Endothelial cell of umbilical vein (primary cell): ENCODE results near the gene PPME1. TPM values are rescaled to one million over a fixed set of nuclear protein-coding genes. Genes with fewer than 3 reads are reported as not detected.

Experiments
- BruUV-seq: library from RNA; stranded (reverse); fragments of 400-500 nt; replicated peaks from 2 replicates; lab custom pipeline; 2021; lab: Mats Ljungman, UMichigan
- CTCF ChIA-PET: fragments of 300-600, 350-600 bp; sonication (Branson Sonifier 250); formaldehyde crosslinking; loops from one replicate; lab custom pipeline; 2021; ENCODE audit warnings: antibody characterized with exemption, inconsistent platforms; lab: Charles Lee
- POLR2A ChIA-PET: fragments of 300-600, 350-600 bp; sonication (Branson Sonifier 250); formaldehyde crosslinking; loops from one replicate; lab custom pipeline; 2021; ENCODE audit warnings: antibody characterized with exemption, inconsistent platforms; lab: Charles Lee
- DNase-seq: peaks from one replicate; pipeline ENCODE4 v3.0.0-alpha.2; 2011; ENCODE audit warnings: low read depth, low spot score
- FAIRE-seq: peaks from 2 replicates; lab custom pipeline; 2011; peaks lifted over from hg19 to GRCh38; lab: Jason Lieb, UNC
- H2AFZ ChIP-seq: 2 replicates; pipeline ENCODE4 v1.6.0; 2012; ENCODE audit warnings: low read depth, low read length, control low read depth, inconsistent platforms
- H3K27ac ChIP-seq: 2 replicates; pipeline ENCODE4 v1.5.1; 2011; ENCODE audit warnings: low read depth, mild to moderate bottlenecking, control low read depth, low read length, moderate library complexity; ENCODE audit not compliant: insufficient read depth
- H3K27me3 ChIP-seq, 2 experiments: 2 replicates each; pipeline versions ENCODE4 v1.6.0 to v1.6.1; 2011; ENCODE audit warnings: low read length in 2 of 2, mixed read lengths in 1 of 2; ENCODE audit not compliant: control insufficient read depth in 2 of 2, insufficient read depth in 2 of 2
- H3K36me3 ChIP-seq, 2 experiments: 2 replicates in 1 of 2; 3 replicates in 1 of 2; pipeline ENCODE4 v1.5.1; 2011; ENCODE audit warnings: low read length in 2 of 2, mild to moderate bottlenecking in 1 of 2, moderate library complexity in 1 of 2; ENCODE audit not compliant: control insufficient read depth in 2 of 2, insufficient read depth in 2 of 2; ENCODE audit errors: extremely low read depth in 1 of 2
- H3K4me1 ChIP-seq: 3 replicates; pipeline ENCODE4 v1.5.1; 2011; ENCODE audit warnings: mild to moderate bottlenecking, low read length; ENCODE audit not compliant: control insufficient read depth, insufficient read depth; ENCODE audit errors: extremely low read depth
- H3K4me2 ChIP-seq: 2 replicates; pipeline ENCODE4 v1.6.1; 2011; ENCODE audit warnings: low read length, control low read depth, mixed read lengths; ENCODE audit not compliant: insufficient read depth
- H3K4me3 ChIP-seq, 3 experiments: fragments of 200-600 bp in 1 of 3; sonication (generic), shearing (Covaris generic) in 1 of 3; replicated peaks in 1 of 3; 2 replicates each; pipeline ENCODE4 v1.5.1; 2011 to 2016; ENCODE audit warnings: control low read depth in 3 of 3, low read length in 3 of 3, mild to moderate bottlenecking in 2 of 3, inconsistent platforms in 1 of 3, low read depth in 1 of 3, moderate library complexity in 1 of 3; ENCODE audit not compliant: insufficient read depth in 1 of 3
- H3K79me2 ChIP-seq: 2 replicates; pipeline ENCODE4 v1.6.0; 2012; ENCODE audit warnings: low read length, inconsistent platforms; ENCODE audit not compliant: control insufficient read depth, insufficient read depth
- H3K9ac ChIP-seq: replicated peaks from 2 replicates; pipeline ENCODE3; 2011; ENCODE audit warnings: low read length, control low read depth; ENCODE audit not compliant: insufficient read depth; ENCODE audit errors: extremely low read depth
- H3K9me1 ChIP-seq: replicated peaks from 3 replicates; pipeline ENCODE4 v1.6.0; 2011; ENCODE audit warnings: mild to moderate bottlenecking, low read length; ENCODE audit not compliant: control insufficient read depth, insufficient read depth; ENCODE audit errors: extremely low read depth
- H3K9me3 ChIP-seq: replicated peaks from 2 replicates; pipeline ENCODE4 v1.5.1; 2012; ENCODE audit warnings: low read length, inconsistent platforms; ENCODE audit not compliant: control insufficient read depth, insufficient read depth
- H4K20me1 ChIP-seq: replicated peaks from 2 replicates; pipeline ENCODE3; 2011; ENCODE audit warnings: mild to moderate bottlenecking, low read length; ENCODE audit not compliant: control insufficient read depth, insufficient read depth; ENCODE audit errors: extremely low read depth
- EZH2 ChIP-seq: IDR thresholded peaks from 2 replicates; pipeline ENCODE4 v1.6.1; 2012; ENCODE audit warnings: borderline replicate concordance, low read depth, mild to moderate bottlenecking, moderate library complexity, low read length, inconsistent platforms; ENCODE audit not compliant: severe bottlenecking
- FOS ChIP-seq: IDR thresholded peaks from 2 replicates; pipeline ENCODE4 v1.6.1; 2011; ENCODE audit warnings: mild to moderate bottlenecking, low read length, moderate library complexity, borderline replicate concordance; ENCODE audit not compliant: insufficient read depth
- GATA2 ChIP-seq: IDR thresholded peaks from 2 replicates; pipeline ENCODE4 v1.7.0; 2011; ENCODE audit warnings: low read depth, mild to moderate bottlenecking, moderate library complexity, mixed read lengths, low read length; ENCODE audit not compliant: insufficient read length, insufficient read depth
- JUN ChIP-seq: IDR thresholded peaks from 2 replicates; pipeline ENCODE4 v1.6.1; 2011; ENCODE audit warnings: borderline replicate concordance, low read depth; ENCODE audit not compliant: insufficient read length, insufficient read depth
- MYC ChIP-seq: IDR thresholded peaks from one replicate; pipeline ENCODE4 v1.6.1; 2011; ENCODE audit warnings: mild to moderate bottlenecking, low read depth, low read length
- POLR2A ChIP-seq: IDR thresholded peaks from 2 replicates; pipeline ENCODE4 v1.6.1; 2012; ENCODE audit warnings: low read depth, mild to moderate bottlenecking, control low read depth, low read length
- POLR2AphosphoS5 ChIP-seq: IDR thresholded peaks from 2 replicates; pipeline ENCODE4 v1.6.1; 2012; ENCODE audit warnings: low read depth, mild to moderate bottlenecking, control low read depth, low read length, moderate library complexity; ENCODE audit not compliant: insufficient read depth
- dilution Hi-C: fragments of 300-500 bp; cut with MboI; formaldehyde crosslinking; loops from one replicate; pipeline ENCODE4 v1.15.0; 2019; ENCODE audit warnings: low sequenced_read_pairs; ENCODE audit not compliant: extremely low pct_ligation_motif_present
- intact Hi-C: fragments of 100-400 bp; cut with micrococcal nuclease; formaldehyde crosslinking; loops from one replicate; pipeline ENCODE4 v1.10.0; 2022
- polyA plus RNA-seq, 4 experiments: library from polyadenylated mRNA; depleted of rRNA in 3 of 4; stranded (reverse) in 3 of 4; unstranded in 1 of 4; fragments of >200 nt; gene quantifications; 2 replicates each; pipeline versions ENCODE4 v1.2.1 to v1.2.3, GENCODE V29; 2011 to 2012; ENCODE audit warnings: missing spikeins in 1 of 4
- total RNA-seq: library from RNA; stranded (reverse); gene quantifications from 2 replicates; pipeline ENCODE4 v1.2.3, GENCODE V29; 2021
- TF ChIP-seq, protein P1 (sequence below): IDR thresholded peaks from 2 replicates; pipeline ENCODE4 v1.6.1; 2011; ENCODE audit not compliant: insufficient read depth, insufficient read length
- TF ChIP-seq, protein P2 (sequence below), 2 donors: IDR thresholded peaks; 1 replicate in 1 of 2; 2 replicates in 1 of 2; pipeline ENCODE4 v1.5.1; 2011; ENCODE audit warnings: low read length in 2 of 2, mild to moderate bottlenecking in 2 of 2, moderate library complexity in 2 of 2, control low read depth in 1 of 2, inconsistent platforms in 1 of 2, low read depth in 1 of 2; ENCODE audit not compliant: insufficient read depth in 1 of 2; ENCODE audit errors: extremely low read depth in 1 of 2

Gene PPME1
- total and polyA plus RNA-seq, 2 donors (not counting 3 experiments of a cell fraction or from before 2014, with no cell fraction given), result 37.2 to 49.9 TPM

DNA sequence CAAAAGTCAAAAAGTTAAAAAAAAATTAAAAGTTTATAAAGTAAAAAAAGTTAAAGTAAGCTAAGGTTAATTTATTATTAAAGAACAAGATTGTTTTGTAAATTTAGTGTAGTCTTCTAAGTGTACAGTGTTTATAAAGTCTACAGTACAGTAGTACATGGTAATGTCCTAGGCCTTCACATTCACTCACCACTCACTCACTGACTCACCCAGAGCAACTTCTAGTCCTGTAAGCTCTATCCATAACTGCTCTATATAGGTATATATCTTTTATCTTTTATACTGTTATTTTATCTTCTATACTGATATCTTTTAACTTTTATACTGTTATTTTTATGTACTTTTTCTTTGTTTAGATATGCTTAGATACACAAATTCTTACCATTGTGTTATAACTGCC, 11.4 kb upstream of the PPME1 start:
- BruUV-seq, result no TSS peak
- no peak overlapping the region for H2AFZ ChIP-seq
- ChIA-PET CTCF (interaction anchor here (0.6 kb wide), 1 partner anchor 696 kb away, joined by 3 read pairs; no protein-coding TSS in a partner anchor), POLR2A (no interaction called here)
- intact Hi-C loops (no loop called here), dilution Hi-C loops (no loop called here)
- peaks cover 4% of the 10 kb centered on the region for H3K4me1 ChIP-seq
- no peak overlapping the region for H3K4me2 ChIP-seq
- H3K36me3 ChIP-seq, result peaks cover 3 to 11% of the 10 kb centered on the region in 2 experiments
- H3K9me3 ChIP-seq, result no peaks in the 10 kb centered on the region
- no peak overlapping the region for H3K27ac ChIP-seq
- no peak for TF ChIP-seq JUN
- no peak for TF ChIP-seq FOS
- TF ChIP-seq POLR2AphosphoS5, result no peak
- no peak for TF ChIP-seq EZH2
- TF ChIP-seq MYC, result no peak
- TF ChIP-seq, protein P1, sequence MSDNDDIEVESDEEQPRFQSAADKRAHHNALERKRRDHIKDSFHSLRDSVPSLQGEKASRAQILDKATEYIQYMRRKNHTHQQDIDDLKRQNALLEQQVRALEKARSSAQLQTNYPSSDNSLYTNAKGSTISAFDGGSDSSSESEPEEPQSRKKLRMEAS, result no peak
- TF ChIP-seq GATA2, result no peak
- TF ChIP-seq, protein P2, sequence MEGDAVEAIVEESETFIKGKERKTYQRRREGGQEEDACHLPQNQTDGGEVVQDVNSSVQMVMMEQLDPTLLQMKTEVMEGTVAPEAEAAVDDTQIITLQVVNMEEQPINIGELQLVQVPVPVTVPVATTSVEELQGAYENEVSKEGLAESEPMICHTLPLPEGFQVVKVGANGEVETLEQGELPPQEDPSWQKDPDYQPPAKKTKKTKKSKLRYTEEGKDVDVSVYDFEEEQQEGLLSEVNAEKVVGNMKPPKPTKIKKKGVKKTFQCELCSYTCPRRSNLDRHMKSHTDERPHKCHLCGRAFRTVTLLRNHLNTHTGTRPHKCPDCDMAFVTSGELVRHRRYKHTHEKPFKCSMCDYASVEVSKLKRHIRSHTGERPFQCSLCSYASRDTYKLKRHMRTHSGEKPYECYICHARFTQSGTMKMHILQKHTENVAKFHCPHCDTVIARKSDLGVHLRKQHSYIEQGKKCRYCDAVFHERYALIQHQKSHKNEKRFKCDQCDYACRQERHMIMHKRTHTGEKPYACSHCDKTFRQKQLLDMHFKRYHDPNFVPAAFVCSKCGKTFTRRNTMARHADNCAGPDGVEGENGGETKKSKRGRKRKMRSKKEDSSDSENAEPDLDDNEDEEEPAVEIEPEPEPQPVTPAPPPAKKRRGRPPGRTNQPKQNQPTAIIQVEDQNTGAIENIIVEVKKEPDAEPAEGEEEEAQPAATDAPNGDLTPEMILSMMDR (IDR thresholded peaks at IDR 0.05; ENCODE audit: extremely low read depth in 1 of 2, insufficient read depth in 1 of 2, low read depth in 1 of 2, low read length in 2 of 2), result no peak
- TF ChIP-seq POLR2A, result no peak
- no peaks in the 10 kb centered on the region for H3K9me1 ChIP-seq
- peaks cover 3% of the 10 kb centered on the region for H3K79me2 ChIP-seq
- no peaks in the 10 kb centered on the region for H3K27me3 ChIP-seq
- no peaks in the 10 kb centered on the region for H4K20me1 ChIP-seq
- FAIRE-seq, result no peak
- no peak overlapping the region for H3K9ac ChIP-seq
- no peak overlapping the region for H3K4me3 ChIP-seq
- DNase-seq, result no peak
